ENCODE measurements around the gene CLCA4.

DNA sequence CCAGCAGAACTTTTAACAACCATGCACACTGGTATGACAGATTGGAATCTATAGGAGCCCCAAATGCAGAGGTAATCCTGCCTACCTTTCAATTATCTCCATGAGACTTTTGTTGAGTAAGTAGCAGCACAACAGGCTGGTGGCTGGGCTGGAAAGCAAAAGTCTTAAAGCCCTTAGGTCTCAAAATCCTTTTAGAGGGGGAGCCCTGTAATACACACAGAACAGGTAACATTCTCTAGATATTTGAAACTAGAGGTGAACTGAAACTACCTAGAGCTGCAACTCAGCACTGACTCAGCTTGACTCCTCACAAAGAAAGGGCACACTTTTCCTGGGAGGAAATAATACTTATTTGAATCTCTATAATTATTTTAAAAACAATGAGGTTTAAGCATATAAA lies 71.5 kb downstream of the CLCA4 start:
- TF ChIP-seq, protein P1, sequence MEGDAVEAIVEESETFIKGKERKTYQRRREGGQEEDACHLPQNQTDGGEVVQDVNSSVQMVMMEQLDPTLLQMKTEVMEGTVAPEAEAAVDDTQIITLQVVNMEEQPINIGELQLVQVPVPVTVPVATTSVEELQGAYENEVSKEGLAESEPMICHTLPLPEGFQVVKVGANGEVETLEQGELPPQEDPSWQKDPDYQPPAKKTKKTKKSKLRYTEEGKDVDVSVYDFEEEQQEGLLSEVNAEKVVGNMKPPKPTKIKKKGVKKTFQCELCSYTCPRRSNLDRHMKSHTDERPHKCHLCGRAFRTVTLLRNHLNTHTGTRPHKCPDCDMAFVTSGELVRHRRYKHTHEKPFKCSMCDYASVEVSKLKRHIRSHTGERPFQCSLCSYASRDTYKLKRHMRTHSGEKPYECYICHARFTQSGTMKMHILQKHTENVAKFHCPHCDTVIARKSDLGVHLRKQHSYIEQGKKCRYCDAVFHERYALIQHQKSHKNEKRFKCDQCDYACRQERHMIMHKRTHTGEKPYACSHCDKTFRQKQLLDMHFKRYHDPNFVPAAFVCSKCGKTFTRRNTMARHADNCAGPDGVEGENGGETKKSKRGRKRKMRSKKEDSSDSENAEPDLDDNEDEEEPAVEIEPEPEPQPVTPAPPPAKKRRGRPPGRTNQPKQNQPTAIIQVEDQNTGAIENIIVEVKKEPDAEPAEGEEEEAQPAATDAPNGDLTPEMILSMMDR (conservative IDR thresholded peaks at IDR 0.05; ENCODE audit: low read length): no peak
- TF ChIP-seq EZH2phosphoT487 (IDR thresholded peaks at IDR 0.05; ENCODE audit: borderline replicate concordance): no peak
